Liver (tissue), 9 donors: ENCODE data around the gene SMC2. TPM values are rescaled to one million over a fixed set of nuclear protein-coding genes. Genes with fewer than 3 reads are reported as not detected.

Source experiments
- DNase-seq: peaks from one replicate; pipeline ENCODE4 v3.0.0-alpha.2; 2017; ENCODE audit warnings: low spot score
- H3K27ac ChIP-seq, 2 donors: one replicate each; pipeline ENCODE4 v1.7.0; 2013; ENCODE audit warnings: inconsistent platforms in 2 of 2, low read length in 2 of 2, control low read depth in 1 of 2, low read depth in 1 of 2, mild to moderate bottlenecking in 1 of 2
- H3K27me3 ChIP-seq, 4 donors: one replicate each; pipeline versions ENCODE4 v1.6.1 to v1.7.0; 2013; ENCODE audit warnings: low read length in 3 of 4, inconsistent platforms in 1 of 4, mild to moderate bottlenecking in 1 of 4, moderate library complexity in 1 of 4; ENCODE audit not compliant: control insufficient read depth in 4 of 4, insufficient read depth in 4 of 4
- H3K36me3 ChIP-seq, 4 donors: one replicate each; pipeline versions ENCODE4 v1.6.1 to v1.7.0; 2013; ENCODE audit warnings: low read length in 3 of 4, mild to moderate bottlenecking in 3 of 4, low read depth in 1 of 4, moderate library complexity in 1 of 4; ENCODE audit not compliant: control insufficient read depth in 4 of 4, insufficient read depth in 3 of 4
- H3K4me1 ChIP-seq, 4 donors: one replicate each; pipeline versions ENCODE4 v1.6.1 to v1.7.0; 2013; ENCODE audit warnings: low read length in 3 of 4, mild to moderate bottlenecking in 3 of 4, moderate library complexity in 1 of 4; ENCODE audit not compliant: control insufficient read depth in 4 of 4, insufficient read depth in 4 of 4
- H3K4me3 ChIP-seq, 3 donors: one replicate each; pipeline versions ENCODE4 v1.6.1 to v1.7.0; 2013; ENCODE audit warnings: low read length in 3 of 3, control low read depth in 1 of 3, low read depth in 1 of 3, mild to moderate bottlenecking in 1 of 3
- H3K9ac ChIP-seq, 2 donors: one replicate each; pipeline ENCODE4 v1.7.0; 2013; ENCODE audit warnings: low read length in 2 of 2, mild to moderate bottlenecking in 2 of 2, moderate library complexity in 2 of 2, control low read depth in 1 of 2, low read depth in 1 of 2
- H3K9me3 ChIP-seq, 4 donors: one replicate each; pipeline versions ENCODE4 v1.6.1 to v1.7.0; 2013; ENCODE audit warnings: low read length in 3 of 4; ENCODE audit not compliant: control insufficient read depth in 4 of 4
- ATF3 ChIP-seq: IDR thresholded peaks from 2 replicates; pipeline ENCODE4 v1.6.1; 2016; ENCODE audit warnings: antibody characterized with exemption
- CTCF ChIP-seq: fragments of 150-350 bp; IDR thresholded peaks from 2 replicates; pipeline ENCODE4 v1.5.1; 2017; ENCODE audit warnings: improper control_type of control experiment, low read depth, low read length; ENCODE audit not compliant: missing input control
- EGR1 ChIP-seq, 2 donors: IDR thresholded peaks; 2 replicates each; pipeline ENCODE4 v1.6.1; 2016 to 2018; ENCODE audit warnings: antibody characterized with exemption in 2 of 2, low read depth in 2 of 2
- FOXA1 ChIP-seq: IDR thresholded peaks from 2 replicates; pipeline ENCODE4 v1.6.1; 2016; ENCODE audit warnings: antibody characterized with exemption
- FOXA2 ChIP-seq: IDR thresholded peaks from 2 replicates; pipeline ENCODE4 v1.6.1; 2016; ENCODE audit warnings: antibody characterized with exemption
- GABPA ChIP-seq, 2 donors: IDR thresholded peaks in 1 of 2; conservative IDR thresholded peaks in 1 of 2; 2 replicates each; pipeline ENCODE4 v1.6.1; 2016; ENCODE audit warnings: antibody characterized with exemption in 2 of 2, mild to moderate bottlenecking in 1 of 2, moderate library complexity in 1 of 2
- HNF4A ChIP-seq, 2 donors: conservative IDR thresholded peaks; 2 replicates each; pipeline ENCODE4 v1.6.1; 2016; ENCODE audit warnings: antibody characterized with exemption in 2 of 2, mild to moderate bottlenecking in 2 of 2
- HNF4G ChIP-seq: IDR thresholded peaks from 2 replicates; pipeline ENCODE4 v1.6.1; 2016; ENCODE audit warnings: antibody characterized with exemption
- JUND ChIP-seq, 2 donors: IDR thresholded peaks; 2 replicates each; pipeline ENCODE4 v1.6.1; 2016; ENCODE audit warnings: antibody characterized with exemption in 2 of 2
- NR2F2 ChIP-seq: IDR thresholded peaks from 2 replicates; pipeline ENCODE4 v1.6.1; 2016; ENCODE audit warnings: antibody characterized with exemption
- RAD21 ChIP-seq, 2 donors: IDR thresholded peaks; 2 replicates each; pipeline ENCODE4 v1.6.1; 2016; ENCODE audit warnings: antibody characterized with exemption in 2 of 2, mild to moderate bottlenecking in 2 of 2
- REST ChIP-seq: IDR thresholded peaks from 2 replicates; pipeline ENCODE4 v1.6.1; 2016; ENCODE audit warnings: antibody characterized with exemption, mild to moderate bottlenecking
- RXRA ChIP-seq, 2 donors: IDR thresholded peaks; 2 replicates each; pipeline ENCODE4 v1.6.1; 2017 to 2018; ENCODE audit warnings: antibody characterized with exemption in 2 of 2, mild to moderate bottlenecking in 1 of 2
- SP1 ChIP-seq: IDR thresholded peaks from 2 replicates; pipeline ENCODE4 v1.6.1; 2018; ENCODE audit warnings: antibody characterized with exemption, mild to moderate bottlenecking
- TAF1 ChIP-seq: conservative IDR thresholded peaks from 2 replicates; pipeline ENCODE4 v1.6.1; 2016; ENCODE audit warnings: antibody characterized with exemption, mild to moderate bottlenecking
- YY1 ChIP-seq: IDR thresholded peaks from 2 replicates; pipeline ENCODE4 v1.6.1; 2016; ENCODE audit warnings: antibody characterized with exemption, mild to moderate bottlenecking
- ZBTB33 ChIP-seq: IDR thresholded peaks from 2 replicates; pipeline ENCODE4 v1.6.1; 2016; ENCODE audit warnings: antibody characterized with exemption
- WGBS: extraction: QIAGEN DNeasy Blood & Tissue Kit; methylation state at CpG from one replicate; pipeline ENCODE4 v1.1.7; 2013; 5-methylcytosine and 5-hydroxymethylcytosine counted together
- polyA plus RNA-seq, 2 donors: library from polyadenylated mRNA; stranded (reverse) in 1 of 2; unstranded in 1 of 2; fragments of 200-250 nt in 1 of 2; fragments of >200 nt in 1 of 2; fragmentation: Nextera tagmentation in 1 of 2; extraction: Ambion mirVana in 1 of 2; gene quantifications; one replicate each; pipeline versions ENCODE4 v1.2.1 to v1.2.3, GENCODE V29; 2013 to 2015
- total RNA-seq, 2 donors: library from RNA; depleted of rRNA; stranded (reverse); fragments of >200 nt; gene quantifications; one replicate each; pipeline ENCODE4 v1.2.3, GENCODE V29; 2014
- TF ChIP-seq, protein P1 (sequence below): IDR thresholded peaks from 2 replicates; pipeline ENCODE4 v1.6.1; 2016; ENCODE audit warnings: antibody characterized with exemption
- donor health status: healthy.
- donor health status: healthy.
- donor health status: healthy.
- donor health status: healthy.
- donor health status: healthy.

Gene SMC2
- total and polyA plus RNA-seq, 4 donors = 2.1 to 26.3 (median 4.3) TPM

DNA sequence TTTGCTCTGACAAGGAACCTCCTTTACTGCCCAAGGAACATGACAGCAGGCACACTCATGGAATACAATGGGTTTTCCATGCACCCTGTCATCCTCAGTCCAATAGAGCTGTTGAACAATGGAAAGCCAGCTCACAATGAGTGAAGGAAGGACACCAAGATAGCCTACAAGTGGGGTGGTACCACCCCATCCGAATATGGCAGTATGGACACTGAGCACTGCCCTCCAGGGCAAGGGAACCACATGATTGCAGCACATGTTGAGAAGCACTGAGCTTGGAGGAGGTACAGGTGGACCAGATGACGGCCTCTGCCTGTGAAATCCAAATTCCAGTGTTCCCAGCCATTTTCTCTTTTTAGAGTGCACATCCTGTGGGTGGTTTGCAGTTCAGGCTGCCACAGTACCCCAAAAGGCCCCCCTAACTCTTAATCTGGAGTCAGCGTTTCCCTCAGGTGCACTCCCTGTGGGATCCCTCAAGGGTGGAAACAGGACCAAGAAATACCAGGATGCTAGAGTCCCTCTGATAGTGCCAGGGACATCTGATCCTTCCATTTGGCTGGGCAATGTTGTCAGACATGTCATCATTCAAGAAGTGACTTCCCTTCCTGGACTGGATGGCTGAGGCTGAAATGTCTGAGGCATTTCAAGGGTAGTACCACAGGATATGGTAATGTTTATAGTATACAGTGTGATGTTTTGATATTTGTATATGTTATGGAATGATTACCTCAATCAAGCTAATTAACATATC is 48.9 kb downstream of the SMC2 start:
- no peaks in the 10 kb centered on the region for H3K9me3 ChIP-seq
- no peak overlapping the region for H3K9ac ChIP-seq
- 98% methylated on average over 3 of the region's 3 CpGs for whole genome bisulfite sequencing
- no peaks in the 10 kb centered on the region for H3K27me3 ChIP-seq
- no peak overlapping the region for H3K4me3 ChIP-seq
- H3K27ac ChIP-seq = no peak overlapping the region
- no peaks in the 10 kb centered on the region for H3K4me1 ChIP-seq
- H3K36me3 ChIP-seq = peaks cover 0 to 3% (median 1%) of the 10 kb centered on the region in 4 donors
- TF ChIP-seq YY1 = no peak
- TF ChIP-seq JUND (IDR thresholded peaks at IDR 0.05) = no peak
- no peak for TF ChIP-seq ZBTB33
- DNase-seq = no peak

- no peaks in the 10 kb centered on the region for H3K27me3 ChIP-seq
- H3K27ac ChIP-seq = no peak overlapping the region
- TF ChIP-seq HNF4A (conservative IDR thresholded peaks at IDR 0.05) (no peak), ATF3 (no peak), REST (no peak), TAF1 (no peak), RAD21 (IDR thresholded peaks at IDR 0.05) (no peak), GABPA (IDR thresholded peaks at IDR 0.05 in 1 of 2, conservative IDR thresholded peaks at IDR 0.05 in 1 of 2) (no peak), RXRA (IDR thresholded peaks at IDR 0.05) (no peak), EGR1 (IDR thresholded peaks at IDR 0.05; ENCODE audit: low read depth in 2 of 2) (no peak), HNF4G (no peak), ZBTB33 (no peak), YY1 (no peak), JUND (IDR thresholded peaks at IDR 0.05) (no peak), NR2F2 (no peak), CTCF (no peak), SP1 (no peak), FOXA1 (no peak), FOXA2 (no peak)
- TF ChIP-seq, protein P1, sequence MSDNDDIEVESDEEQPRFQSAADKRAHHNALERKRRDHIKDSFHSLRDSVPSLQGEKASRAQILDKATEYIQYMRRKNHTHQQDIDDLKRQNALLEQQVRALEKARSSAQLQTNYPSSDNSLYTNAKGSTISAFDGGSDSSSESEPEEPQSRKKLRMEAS = no peak
- H3K36me3 ChIP-seq = peaks cover 0 to 3% (median 0%) of the 10 kb centered on the region in 4 donors
- DNase-seq = no peak
- WGBS = 93% methylated on average over 3 of the region's 3 CpGs
- H3K4me3 ChIP-seq = no peak overlapping the region
- no peaks in the 10 kb centered on the region for H3K4me1 ChIP-seq
- no peaks in the 10 kb centered on the region for H3K9me3 ChIP-seq
- no peak overlapping the region for H3K9ac ChIP-seq
These were observed 49.4 kb downstream of the SMC2 start for GRCh38 chr9:104143550-104143910.
